Islet of Langerhans (tissue), 1 donor: ENCODE measurements around the gene DMKN.
A peak's percentile ranks its signal among the peaks of the same experiment; 100 is the strongest.

Experiments used
- FAIRE-seq: peaks from one replicate; lab custom pipeline; 2011; peaks lifted over from hg19 to GRCh38; lab: Jason Lieb, UNC

Gene DMKN

GRCh38 chr19:35460608-35461007, 52.8 kb downstream of the DMKN start:
- no peak for FAIRE-seq

GRCh38 chr19:35459414-35460082, 53.9 kb downstream of the DMKN start:
- peak; percentile 90 for FAIRE-seq

- no peak for FAIRE-seq
These were observed 54.6 kb downstream of the DMKN start for GRCh38 chr19:35458731-35459391.

- no peak for FAIRE-seq
These were observed 55.3 kb downstream of the DMKN start for GRCh38 chr19:35458192-35458591.

- FAIRE-seq: no peak
These were observed 56.3 kb downstream of the DMKN start for GRCh38 chr19:35457173-35457572.

- FAIRE-seq: no peak
These were observed 57.7 kb downstream of the DMKN start for GRCh38 chr19:35455616-35456201.

- no peak for FAIRE-seq
These were observed 58.8 kb downstream of the DMKN start for GRCh38 chr19:35454663-35455062.

- no peak for FAIRE-seq
These were observed 61.9 kb downstream of the DMKN start for GRCh38 chr19:35451338-35452096.

- FAIRE-seq: no peak
These were observed 63.9 kb downstream of the DMKN start for GRCh38 chr19:35449359-35450043.

- FAIRE-seq: no peak
These were observed 65.6 kb downstream of the DMKN start, which contains the start of gene FFAR2 for GRCh38 chr19:35447606-35448469. Gene FFAR2, plus strand, starts transcription at chr19:35448257. Its CDS starts 1,458 bp downstream, at chr19:35449715.
